ENCODE measurements around the gene TP53TG3B.
"Not testable (repeated sequence)": the region's sequence is repeated elsewhere in the genome, so short reads cannot be mapped to it uniquely, and the experiment has no call there.

TP53TG3B gene, protein sequence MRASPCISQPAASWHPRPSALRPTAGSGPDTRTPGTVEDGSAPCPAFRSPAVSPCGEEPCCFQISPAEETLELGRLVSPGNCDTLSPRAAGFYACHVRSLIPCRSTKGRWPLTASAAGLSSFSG

DNA sequence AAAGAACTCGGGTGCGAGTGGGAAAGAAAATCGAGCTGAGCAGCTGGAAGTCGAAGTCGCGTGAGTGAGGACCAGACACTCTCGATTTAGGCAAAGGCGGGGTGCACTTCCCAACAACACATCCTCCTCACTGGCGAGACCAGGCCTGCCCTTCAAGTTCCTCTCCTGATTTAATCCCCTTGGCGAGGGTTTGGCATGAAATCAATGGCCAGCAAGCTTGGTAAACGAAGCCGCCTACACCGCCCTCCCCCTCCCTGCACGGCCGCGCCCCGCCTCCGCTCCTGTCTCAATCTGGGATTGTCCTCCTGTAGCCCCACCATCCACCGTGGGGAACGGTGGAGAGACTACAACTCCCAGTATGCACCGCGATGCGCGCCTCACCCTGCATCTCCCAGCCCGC is at the start of gene TP53TG3B:
TSS of gene TP53TG3B (plus strand) at position 301 of the 400 bp plus-strand sequence. CDS start at position 369, 68 bp downstream.
- DNase-seq, result not testable (repeated sequence)

DNA sequence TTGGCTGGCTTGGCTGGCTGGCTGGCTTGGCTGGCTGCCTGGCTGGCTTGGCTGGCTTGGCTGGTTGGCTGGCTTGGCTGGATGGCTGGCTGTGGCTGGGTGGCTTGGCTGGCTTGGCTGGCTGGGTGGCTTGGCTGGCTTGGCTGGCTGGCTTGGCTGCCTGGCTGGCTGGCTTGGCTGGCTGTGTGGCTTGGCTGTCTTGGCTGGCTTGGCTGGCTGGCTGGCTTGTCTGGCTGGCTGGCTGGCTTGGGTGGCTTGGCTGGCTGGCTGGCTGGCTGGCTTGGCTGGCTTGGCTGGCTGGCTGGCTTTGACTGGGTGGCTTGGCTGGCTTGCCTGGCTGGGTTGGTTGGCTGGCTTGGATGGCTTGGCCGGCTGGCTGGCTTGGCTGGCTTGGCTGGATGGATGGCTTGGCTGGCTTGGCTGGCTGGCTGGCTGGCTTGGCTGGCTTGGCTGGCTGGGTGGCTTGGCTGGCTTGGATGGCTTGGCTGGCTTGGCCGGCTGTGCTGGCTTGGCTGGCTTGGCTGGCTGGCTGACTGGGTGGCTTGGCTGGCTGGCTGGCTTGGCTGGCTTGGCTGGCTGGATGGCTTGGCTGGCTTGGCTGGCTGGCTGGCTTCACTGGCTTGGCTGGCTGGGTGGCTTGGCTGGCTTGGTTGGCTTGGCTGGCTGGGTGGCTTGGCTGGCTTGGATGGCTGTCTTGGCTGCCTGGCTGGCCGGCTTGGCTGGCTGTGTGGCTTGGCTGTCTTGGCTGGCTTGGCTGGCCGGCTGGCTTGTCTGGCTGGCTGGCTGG is 24.2 kb upstream of the TP53TG3B start:
- DNase-seq, result not testable (repeated sequence)

DNA sequence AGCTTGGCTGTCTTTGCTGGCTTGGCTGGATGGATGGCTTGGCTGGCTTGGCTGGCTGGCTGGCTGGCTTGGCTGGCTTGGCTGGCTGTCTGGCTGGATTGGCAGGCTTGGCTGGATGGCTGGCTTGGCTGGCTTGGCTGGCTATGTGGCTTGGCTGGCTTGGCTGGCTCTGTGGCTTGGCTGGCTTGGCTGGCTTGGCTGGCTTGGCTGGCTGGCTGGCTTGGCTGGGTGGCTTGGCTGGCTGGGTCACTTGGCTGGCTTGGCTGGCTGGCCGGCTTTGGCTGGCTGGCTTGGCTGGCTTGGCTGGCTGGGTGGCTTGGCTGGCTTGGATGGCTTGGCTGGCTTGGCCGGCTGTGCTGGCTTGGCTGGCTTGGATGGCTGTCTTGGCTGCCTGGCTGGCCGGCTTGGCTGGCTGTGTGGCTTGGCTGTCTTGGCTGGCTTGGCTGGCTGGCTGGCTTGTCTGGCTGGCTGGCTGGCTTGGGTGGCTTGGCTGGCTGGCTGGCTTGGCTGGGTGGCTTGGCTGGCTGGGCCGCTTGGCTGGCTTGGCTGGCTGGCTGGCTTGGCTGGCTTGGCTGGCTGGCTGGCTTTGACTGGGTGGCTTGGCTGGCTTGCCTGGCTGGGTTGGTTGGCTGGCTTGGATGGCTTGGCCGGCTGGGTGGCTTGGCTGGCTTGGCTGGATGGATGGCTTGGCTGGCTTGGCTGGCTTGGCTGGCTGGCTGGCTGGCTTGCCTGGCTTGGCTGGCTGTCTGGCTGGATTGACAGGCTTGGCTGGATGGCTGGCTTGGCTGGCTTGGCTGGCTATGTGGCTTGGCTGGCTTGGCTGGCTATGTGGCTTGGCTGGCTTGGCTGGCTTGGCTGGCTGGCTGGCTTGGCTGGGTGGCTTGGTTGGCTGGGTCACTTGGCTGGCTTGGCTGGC is 22.8 kb upstream of the TP53TG3B start:
- DNase-seq, result not testable (repeated sequence)

DNA sequence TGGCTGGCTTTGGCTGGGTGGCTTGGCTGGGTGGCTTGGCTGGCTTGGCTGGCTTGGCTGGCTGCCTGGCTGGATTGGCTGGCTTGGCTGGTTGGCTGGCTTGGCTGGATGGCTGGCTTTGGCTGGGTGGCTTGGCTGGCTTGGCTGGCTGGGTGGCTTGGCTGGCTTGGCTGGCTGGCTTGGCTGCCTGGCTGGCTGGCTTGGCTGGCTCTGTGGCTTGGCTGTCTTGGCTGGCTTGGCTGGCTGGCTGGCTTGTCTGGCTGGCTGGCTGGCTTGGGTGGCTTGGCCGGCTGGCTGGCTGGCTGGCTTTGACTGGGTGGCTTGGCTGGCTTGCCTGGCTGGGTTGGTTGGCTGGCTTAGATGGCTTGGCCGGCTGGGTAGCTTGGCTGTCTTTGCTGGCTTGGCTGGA is 22.1 kb upstream of the TP53TG3B start:
- not testable (repeated sequence) for DNase-seq

DNA sequence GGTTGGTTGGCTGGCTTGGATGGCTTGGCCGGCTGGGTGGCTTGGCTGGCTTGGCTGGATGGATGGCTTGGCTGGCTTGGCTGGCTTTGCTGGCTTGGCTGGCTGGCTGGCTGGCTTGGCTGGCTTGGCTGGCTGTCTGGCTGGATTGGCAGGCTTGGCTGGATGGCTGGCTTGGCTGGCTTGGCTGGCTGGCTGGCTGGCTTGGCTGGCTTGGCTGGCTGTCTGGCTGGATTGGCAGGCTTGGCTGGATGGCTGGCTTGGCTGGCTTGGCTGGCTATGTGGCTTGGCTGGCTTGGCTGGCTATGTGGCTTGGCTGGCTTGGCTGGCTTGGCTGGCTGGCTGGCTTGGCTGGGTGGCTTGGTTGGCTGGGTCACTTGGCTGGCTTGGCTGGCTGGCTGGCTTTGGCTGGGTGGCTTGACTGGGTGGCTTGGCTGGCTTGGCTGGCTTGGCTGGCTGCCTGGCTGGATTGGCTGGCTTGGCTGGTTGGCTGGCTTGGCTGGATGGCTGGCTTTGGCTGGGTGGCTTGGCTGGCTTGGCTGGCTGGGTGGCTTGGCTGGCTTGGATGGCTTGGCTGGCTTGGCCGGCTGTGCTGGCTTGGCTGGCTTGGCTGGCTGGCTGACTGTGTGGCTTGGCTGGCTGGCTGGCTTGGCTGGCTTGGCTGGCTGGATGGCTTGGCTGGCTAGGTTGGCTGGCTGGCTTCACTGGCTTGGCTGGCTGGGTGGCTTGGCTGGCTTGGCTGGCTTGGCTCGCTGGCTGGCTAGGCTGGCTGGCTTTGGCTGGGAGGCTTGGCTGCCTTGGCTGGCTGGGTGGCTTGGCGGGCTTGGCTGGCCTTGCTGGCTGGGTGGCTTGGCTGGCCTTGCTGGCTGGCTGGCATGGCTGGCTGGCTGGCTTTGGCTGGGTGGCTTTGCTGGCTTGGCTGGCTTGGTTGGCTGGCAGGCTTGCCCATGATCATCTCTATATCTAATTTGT is 21.3 kb upstream of the TP53TG3B start:
- peak; percentile 0 for DNase-seq
